ENCODE data around the gene NEU1. TPM values are rescaled to one million over a fixed set of nuclear protein-coding genes. Genes with fewer than 3 reads are reported as not detected.

The NEU1 gene
- total RNA-seq, 1 experiment from 2014 or later = 133 TPM

- CTCF ChIA-PET = interaction anchor here (0.6 to 0.7 kb wide), 3 partner anchors 33 to 578 kb away, joined by 3 to 7 read pairs (median 5); no protein-coding TSS in a partner anchor
- BruUV-seq (replicated peaks) = no TSS peak
- TF ChIP-seq CTCF (IDR thresholded peaks at IDR 0.05; ENCODE audit: unreplicated experiment) = no peak
- Mint-ChIP-seq H3K36me3 (ENCODE audit: insufficient read depth, unreplicated experiment) (peaks cover 86% of the 10 kb centered on the region), H3K27ac (ENCODE audit: unreplicated experiment) (no peak overlapping the region), H3K27me3 (ENCODE audit: unreplicated experiment) (no peaks in the 10 kb centered on the region), H3K4me3 (ENCODE audit: low read depth, unreplicated experiment) (no peak overlapping the region), H3K9me3 (ENCODE audit: low read depth, unreplicated experiment) (no peaks in the 10 kb centered on the region), H3K4me1 (ENCODE audit: low read depth, unreplicated experiment) (peaks cover 37% of the 10 kb centered on the region)
- DNase-seq = no peak
- intact Hi-C loops (cut with micrococcal nuclease; ENCODE audit: unreplicated experiment) = no loop called here
Observed at GRCh38 chr6:31882344-31882743, 19.7 kb upstream of the NEU1 start.

GRCh38 chr6:31881136-31881859 is 18.7 kb upstream of the NEU1 start:
- Mint-ChIP-seq H3K4me3 (ENCODE audit: low read depth, unreplicated experiment) (no peak overlapping the region), H3K9me3 (ENCODE audit: low read depth, unreplicated experiment) (no peaks in the 10 kb centered on the region), H3K27ac (ENCODE audit: unreplicated experiment) (peak overlapping the region; percentile 5), H3K36me3 (ENCODE audit: insufficient read depth, unreplicated experiment) (peaks cover 87% of the 10 kb centered on the region), H3K4me1 (ENCODE audit: low read depth, unreplicated experiment) (peaks cover 41% of the 10 kb centered on the region), H3K27me3 (ENCODE audit: unreplicated experiment) (no peaks in the 10 kb centered on the region)
- no TSS peak for BruUV-seq (replicated peaks)
- DNase-seq = no peak
- intact Hi-C loops (cut with micrococcal nuclease; ENCODE audit: unreplicated experiment) = no loop called here
- CTCF ChIA-PET = interaction anchor here (0.7 kb wide), 2 partner anchors 70 to 159 kb away, joined by 4 to 6 read pairs; no protein-coding TSS in a partner anchor
- no peak for TF ChIP-seq CTCF (IDR thresholded peaks at IDR 0.05; ENCODE audit: unreplicated experiment)

DNA sequence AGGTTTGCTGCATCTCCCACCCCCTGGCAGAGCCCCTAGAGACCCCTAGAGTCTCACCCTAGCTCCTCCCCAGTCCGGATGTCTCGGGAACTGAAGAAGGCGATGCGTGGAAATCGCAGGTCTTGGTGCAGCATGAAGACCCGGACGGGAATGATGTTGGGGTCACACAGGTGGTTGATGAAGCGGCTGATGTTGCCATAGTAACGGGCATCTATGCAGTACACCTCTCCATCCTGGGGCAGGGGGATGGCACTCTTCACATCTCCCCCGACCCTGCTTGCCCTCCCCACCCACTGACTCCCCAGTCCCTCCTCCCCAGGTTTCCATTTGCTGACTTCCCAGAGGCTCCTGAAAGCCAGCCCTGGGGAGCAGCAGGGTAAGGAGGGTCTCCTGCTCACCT is 18.0 kb upstream of the NEU1 start:
- Mint-ChIP-seq H3K27ac (ENCODE audit: unreplicated experiment) (peak overlapping the region; percentile 5), H3K4me1 (ENCODE audit: low read depth, unreplicated experiment) (peaks cover 48% of the 10 kb centered on the region), H3K27me3 (ENCODE audit: unreplicated experiment) (no peaks in the 10 kb centered on the region), H3K4me3 (ENCODE audit: low read depth, unreplicated experiment) (no peak overlapping the region), H3K9me3 (ENCODE audit: low read depth, unreplicated experiment) (no peaks in the 10 kb centered on the region), H3K36me3 (ENCODE audit: insufficient read depth, unreplicated experiment) (peaks cover 85% of the 10 kb centered on the region)
- intact Hi-C loops (cut with micrococcal nuclease; ENCODE audit: unreplicated experiment) = no loop called here
- no TSS peak for BruUV-seq (replicated peaks)
- CTCF ChIA-PET = no interaction called here
- no peak for DNase-seq
- no peak for TF ChIP-seq CTCF (IDR thresholded peaks at IDR 0.05; ENCODE audit: unreplicated experiment)

DNA sequence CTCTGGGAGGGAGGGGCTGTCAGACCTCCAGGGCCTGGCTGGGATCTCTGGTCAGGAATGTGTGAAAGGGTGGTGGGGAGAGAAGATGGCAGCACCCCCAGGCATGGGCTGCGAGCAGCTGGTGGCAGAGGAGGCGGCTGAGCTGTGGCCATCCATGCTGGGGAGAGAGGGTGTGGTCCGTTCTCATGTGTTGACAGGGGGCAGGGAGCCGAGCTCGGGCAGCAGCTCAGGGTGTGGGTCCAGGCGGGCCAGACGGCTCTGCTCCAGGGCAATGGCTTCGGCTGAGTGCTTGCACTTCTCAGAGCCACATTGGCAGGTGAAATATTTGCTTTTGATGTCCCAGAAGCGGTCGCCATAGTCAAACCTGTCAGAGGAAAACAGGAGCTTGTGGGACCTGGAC is 17.3 kb upstream of the NEU1 start:
- DNase-seq = no peak
- TF ChIP-seq CTCF (IDR thresholded peaks at IDR 0.05; ENCODE audit: unreplicated experiment) = no peak
- TSS peak; percentile 6 for BruUV-seq (replicated peaks)
- H3K4me1 Mint-ChIP-seq (ENCODE audit: low read depth, unreplicated experiment) = peaks cover 49% of the 10 kb centered on the region
- no peaks in the 10 kb centered on the region for H3K27me3 Mint-ChIP-seq (ENCODE audit: unreplicated experiment)
- CTCF ChIA-PET = no interaction called here
- H3K9me3 Mint-ChIP-seq (ENCODE audit: low read depth, unreplicated experiment) = no peaks in the 10 kb centered on the region
- peak overlapping the region; percentile 88 for H3K4me3 Mint-ChIP-seq (ENCODE audit: low read depth, unreplicated experiment)
- H3K36me3 Mint-ChIP-seq (ENCODE audit: insufficient read depth, unreplicated experiment) = peaks cover 84% of the 10 kb centered on the region
- intact Hi-C loops (cut with micrococcal nuclease; ENCODE audit: unreplicated experiment) = no loop called here
- peak overlapping the region; percentile 89 for H3K27ac Mint-ChIP-seq (ENCODE audit: unreplicated experiment)
